Osteoblast (primary cell): Measurements from ENCODE around the gene HEPH. TPM values are rescaled to one million over a fixed set of nuclear protein-coding genes. Genes with fewer than 3 reads are reported as not detected.
"Not testable (repeated sequence)": the region's sequence is repeated elsewhere in the genome, so short reads cannot be mapped to it uniquely, and the experiment has no call there.

Source experiments
- DNase-seq: peaks from one replicate; pipeline ENCODE4 v3.0.0; 2011; ENCODE audit warnings: low spot score, mixed read lengths; ENCODE audit not compliant: insufficient read length; ENCODE audit errors: missing footprints
- H2AFZ ChIP-seq: 2 replicates; pipeline ENCODE4 v1.6.0; 2011; ENCODE audit warnings: mild to moderate bottlenecking, low read length
- H3K27ac ChIP-seq: 2 replicates; pipeline ENCODE4 v1.5.1; 2011; ENCODE audit warnings: mild to moderate bottlenecking, low read depth, low read length, moderate library complexity
- H3K27me3 ChIP-seq: 2 replicates; pipeline ENCODE4 v1.6.0; 2012; ENCODE audit warnings: mild to moderate bottlenecking, control low read depth, inconsistent platforms, low read length, moderate library complexity; ENCODE audit not compliant: insufficient read depth
- H3K36me3 ChIP-seq: 2 replicates; pipeline ENCODE4 v1.5.1; 2011; ENCODE audit warnings: mild to moderate bottlenecking, low read length, control low read depth, moderate library complexity; ENCODE audit not compliant: insufficient read depth
- H3K4me1 ChIP-seq: 2 replicates; pipeline ENCODE4 v1.5.1; 2011; ENCODE audit warnings: mild to moderate bottlenecking, low read length, control low read depth, moderate library complexity; ENCODE audit not compliant: insufficient read depth
- H3K4me2 ChIP-seq: 2 replicates; pipeline ENCODE4 v1.6.0; 2011; ENCODE audit warnings: mild to moderate bottlenecking, low read length; ENCODE audit not compliant: insufficient read depth
- H3K4me3 ChIP-seq: fragments of 200-600 bp; sonication (generic); 3 replicates; pipeline ENCODE4 v1.5.1; 2012; ENCODE audit warnings: mild to moderate bottlenecking, low read length, inconsistent platforms; ENCODE audit not compliant: insufficient read depth
- H3K79me2 ChIP-seq: 2 replicates; pipeline ENCODE4 v1.6.0; 2012; ENCODE audit warnings: mild to moderate bottlenecking, low read length, control low read depth, inconsistent platforms; ENCODE audit not compliant: insufficient read depth
- H3K9me3 ChIP-seq: 2 replicates; pipeline ENCODE4 v1.5.1; 2011; ENCODE audit warnings: low read depth, low read length, control low read depth
- H4K20me1 ChIP-seq: 2 replicates; pipeline ENCODE4 v1.6.0; 2012; ENCODE audit warnings: mild to moderate bottlenecking, low read length, control low read depth; ENCODE audit not compliant: insufficient read depth
- CTCF ChIP-seq: IDR thresholded peaks from 2 replicates; pipeline ENCODE4 v1.5.1; 2011; ENCODE audit warnings: mild to moderate bottlenecking, low read depth, low read length, moderate library complexity; ENCODE audit errors: extremely low read depth
- total RNA-seq: library from RNA; depleted of rRNA; stranded (reverse); fragments of >200 nt; gene quantifications from 2 replicates; pipeline ENCODE4 v1.2.3, GENCODE V29; 2012

The HEPH gene
- total RNA-seq, 1 donor = 63.0 TPM

DNA sequence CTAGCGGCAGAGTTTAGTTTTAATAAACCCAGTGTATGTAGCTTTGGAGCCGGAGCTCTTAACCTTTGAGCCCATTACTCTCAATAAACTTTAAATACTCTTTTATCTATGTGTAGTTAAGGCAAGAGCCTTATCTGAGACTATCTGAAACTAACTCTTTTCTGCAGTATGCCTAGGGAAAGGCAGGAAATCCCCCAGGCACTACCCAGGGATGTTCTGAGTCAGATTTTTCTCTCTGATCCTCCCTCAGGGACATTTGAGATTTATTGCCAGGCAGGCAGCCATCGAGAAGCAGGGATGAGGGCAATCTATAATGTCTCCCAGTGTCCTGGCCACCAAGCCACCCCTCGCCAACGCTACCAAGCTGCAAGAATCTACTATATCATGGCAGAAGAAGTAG, 39.1 kb downstream of the HEPH start:
- Histone ChIP-seq H3K4me1 (no peaks in the 10 kb centered on the region), H3K36me3 (no peaks in the 10 kb centered on the region), H3K27me3 (no peaks in the 10 kb centered on the region), H4K20me1 (no peaks in the 10 kb centered on the region), H2AFZ (no peak overlapping the region), H3K4me3 (no peak overlapping the region), H3K4me2 (no peak overlapping the region), H3K9me3 (peaks cover 2% of the 10 kb centered on the region), H3K27ac (no peak overlapping the region), H3K79me2 (no peaks in the 10 kb centered on the region)
- DNase-seq = no peak
- no peak for TF ChIP-seq CTCF

DNA sequence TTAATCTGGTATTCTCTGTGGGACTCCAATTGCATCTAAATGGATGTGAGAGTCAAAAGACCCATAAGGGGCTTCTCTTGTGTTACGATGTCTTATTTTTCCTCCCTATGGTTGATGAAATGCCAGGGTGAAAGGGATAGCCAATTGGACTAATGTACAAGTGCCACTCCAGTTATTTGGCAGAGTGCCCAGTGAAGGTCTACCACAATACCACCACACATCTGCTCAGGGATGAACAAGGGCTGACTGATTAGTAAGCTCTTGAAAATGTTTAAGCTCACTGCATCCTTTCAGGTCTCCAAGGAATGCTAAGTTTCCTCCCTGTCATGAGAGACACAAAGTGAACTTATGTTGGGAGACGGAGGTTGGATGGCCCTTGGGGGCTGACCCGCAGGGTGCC, 57.8 kb downstream of the HEPH start:
- no peak for TF ChIP-seq CTCF
- H3K9me3 ChIP-seq = no peaks in the 10 kb centered on the region
- no peak overlapping the region for H3K27ac ChIP-seq
- no peaks in the 10 kb centered on the region for H3K4me1 ChIP-seq
- no peaks in the 10 kb centered on the region for H4K20me1 ChIP-seq
- DNase-seq = no peak
- no peaks in the 10 kb centered on the region for H3K27me3 ChIP-seq
- no peaks in the 10 kb centered on the region for H3K36me3 ChIP-seq
- H3K4me3 ChIP-seq = no peak overlapping the region
- H3K4me2 ChIP-seq = no peak overlapping the region
- no peak overlapping the region for H2AFZ ChIP-seq
- no peaks in the 10 kb centered on the region for H3K79me2 ChIP-seq

DNA sequence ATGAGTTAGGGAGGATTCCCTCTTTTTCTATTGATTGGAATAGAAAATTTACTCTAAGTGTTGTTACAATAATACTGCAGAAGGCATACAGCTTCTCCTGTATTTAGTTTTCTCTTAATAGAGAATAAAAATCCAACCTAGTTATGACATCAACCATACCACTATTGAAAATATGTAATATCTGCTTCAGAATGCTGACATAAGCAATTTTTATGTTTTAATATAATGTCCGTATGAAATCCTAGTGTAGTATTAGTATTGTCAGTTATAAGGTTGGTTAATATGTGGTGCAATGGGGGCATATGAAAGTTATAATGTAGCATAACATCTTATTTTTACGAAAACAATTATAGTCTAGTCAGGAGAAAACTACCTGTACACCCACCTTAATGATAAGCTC, 68.2 kb downstream of the HEPH start:
- H3K27me3 ChIP-seq = no peaks in the 10 kb centered on the region
- no peak overlapping the region for H3K27ac ChIP-seq
- H2AFZ ChIP-seq = no peak overlapping the region
- H4K20me1 ChIP-seq = no peaks in the 10 kb centered on the region
- TF ChIP-seq CTCF = no peak
- no peaks in the 10 kb centered on the region for H3K9me3 ChIP-seq
- H3K4me2 ChIP-seq = no peak overlapping the region
- no peaks in the 10 kb centered on the region for H3K4me1 ChIP-seq
- no peaks in the 10 kb centered on the region for H3K79me2 ChIP-seq
- H3K36me3 ChIP-seq = no peaks in the 10 kb centered on the region
- DNase-seq = no peak
- H3K4me3 ChIP-seq = no peak overlapping the region

DNA sequence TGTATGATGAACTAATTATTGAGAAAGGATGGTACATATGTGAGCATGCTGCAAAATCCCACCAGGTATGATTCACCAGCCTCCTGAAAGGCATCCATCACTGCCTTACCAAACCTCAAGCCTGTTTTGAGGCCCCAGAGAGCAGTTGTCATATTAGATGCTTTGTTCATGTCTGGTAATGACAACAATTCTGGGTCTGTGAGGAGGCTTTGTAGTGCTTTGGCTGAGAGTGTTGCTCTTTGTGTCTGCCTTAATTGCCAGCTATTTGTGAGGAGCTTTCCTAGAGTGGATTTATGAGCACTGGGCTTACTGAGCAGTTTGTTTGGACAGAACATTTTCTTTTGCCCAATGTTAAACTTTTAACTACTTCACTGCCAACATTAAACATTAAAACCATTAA, 69.2 kb downstream of the HEPH start:
- DNase-seq = no peak
- no peaks in the 10 kb centered on the region for H3K79me2 ChIP-seq
- H4K20me1 ChIP-seq = no peaks in the 10 kb centered on the region
- H3K4me3 ChIP-seq = no peak overlapping the region
- H3K27ac ChIP-seq = no peak overlapping the region
- TF ChIP-seq CTCF = no peak
- no peaks in the 10 kb centered on the region for H3K4me1 ChIP-seq
- no peaks in the 10 kb centered on the region for H3K9me3 ChIP-seq
- no peaks in the 10 kb centered on the region for H3K36me3 ChIP-seq
- H3K4me2 ChIP-seq = no peak overlapping the region
- no peaks in the 10 kb centered on the region for H3K27me3 ChIP-seq
- no peak overlapping the region for H2AFZ ChIP-seq

DNA sequence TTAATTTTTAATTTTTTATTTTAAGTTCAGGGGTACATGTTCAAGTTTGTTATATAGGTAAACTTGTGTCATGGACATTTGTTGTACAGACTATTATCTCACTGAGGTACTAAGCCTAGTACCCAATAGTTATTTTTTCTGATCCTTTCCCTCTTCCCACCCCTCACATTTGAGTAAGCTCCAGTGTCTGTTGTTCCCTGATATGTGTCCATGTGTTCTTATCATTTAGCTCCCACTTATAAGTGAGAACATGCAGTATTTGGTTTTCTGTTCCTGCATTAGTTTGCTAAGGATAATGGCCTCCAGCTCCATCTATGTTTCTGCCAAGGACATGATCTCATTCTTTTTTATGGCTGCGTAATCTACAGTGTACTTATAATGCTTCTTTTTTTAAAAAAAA, 69.9 kb downstream of the HEPH start:
- not testable (repeated sequence) for H3K9me3 ChIP-seq, H3K27me3 ChIP-seq, H3K4me1 ChIP-seq, H2AFZ ChIP-seq, H3K4me2 ChIP-seq, H3K4me3 ChIP-seq, H3K36me3 ChIP-seq, H3K79me2 ChIP-seq, H4K20me1 ChIP-seq, H3K27ac ChIP-seq, DNase-seq
